SK-N-SH (cell line): Measurements from ENCODE around the gene NPC2.

Experiments used
- CTCF ChIP-seq: fragments of 200-600 bp; sonication (generic); IDR thresholded peaks from 2 replicates; pipeline ENCODE4 v1.6.1; 2017; ENCODE audit warnings: antibody characterized with exemption, mild to moderate bottlenecking, moderate library complexity
- EZH2phosphoT487 ChIP-seq: fragments of 200-600 bp; sonication (generic); IDR thresholded peaks from 2 replicates; pipeline ENCODE4 v1.6.1; 2017; ENCODE audit warnings: low read depth, mixed run types, mild to moderate bottlenecking, antibody characterized with exemption, moderate library complexity, borderline replicate concordance
- SIN3A ChIP-seq: IDR thresholded peaks from 2 replicates; pipeline ENCODE4 v1.6.1; 2012; ENCODE audit warnings: low read depth, mild to moderate bottlenecking, low read length, moderate library complexity, borderline replicate concordance

- TF ChIP-seq EZH2phosphoT487 (no peak), SIN3A (no peak), CTCF (no peak)
These were observed 22.8 kb upstream of the NPC2 start for GRCh38 chr14:74515891-74516412.
